ENCODE data around the gene MAGEE1. TPM values are rescaled to one million over a fixed set of nuclear protein-coding genes. Genes with fewer than 3 reads are reported as not detected.

Gene MAGEE1, protein sequence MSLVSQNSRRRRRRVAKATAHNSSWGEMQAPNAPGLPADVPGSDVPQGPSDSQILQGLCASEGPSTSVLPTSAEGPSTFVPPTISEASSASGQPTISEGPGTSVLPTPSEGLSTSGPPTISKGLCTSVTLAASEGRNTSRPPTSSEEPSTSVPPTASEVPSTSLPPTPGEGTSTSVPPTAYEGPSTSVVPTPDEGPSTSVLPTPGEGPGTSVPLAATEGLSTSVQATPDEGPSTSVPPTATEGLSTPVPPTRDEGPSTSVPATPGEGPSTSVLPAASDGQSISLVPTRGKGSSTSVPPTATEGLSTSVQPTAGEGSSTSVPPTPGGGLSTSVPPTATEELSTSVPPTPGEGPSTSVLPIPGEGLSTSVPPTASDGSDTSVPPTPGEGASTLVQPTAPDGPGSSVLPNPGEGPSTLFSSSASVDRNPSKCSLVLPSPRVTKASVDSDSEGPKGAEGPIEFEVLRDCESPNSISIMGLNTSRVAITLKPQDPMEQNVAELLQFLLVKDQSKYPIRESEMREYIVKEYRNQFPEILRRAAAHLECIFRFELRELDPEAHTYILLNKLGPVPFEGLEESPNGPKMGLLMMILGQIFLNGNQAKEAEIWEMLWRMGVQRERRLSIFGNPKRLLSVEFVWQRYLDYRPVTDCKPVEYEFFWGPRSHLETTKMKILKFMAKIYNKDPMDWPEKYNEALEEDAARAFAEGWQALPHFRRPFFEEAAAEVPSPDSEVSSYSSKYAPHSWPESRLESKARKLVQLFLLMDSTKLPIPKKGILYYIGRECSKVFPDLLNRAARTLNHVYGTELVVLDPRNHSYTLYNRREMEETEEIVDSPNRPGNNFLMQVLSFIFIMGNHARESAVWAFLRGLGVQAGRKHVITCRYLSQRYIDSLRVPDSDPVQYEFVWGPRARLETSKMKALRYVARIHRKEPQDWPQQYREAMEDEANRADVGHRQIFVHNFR
- polyA plus RNA-seq (ENCODE audit: insufficient read length in 4 of 4): 1 to 10 TPM; 5.9 to 6.6 (median 6.4) TPM

DNA sequence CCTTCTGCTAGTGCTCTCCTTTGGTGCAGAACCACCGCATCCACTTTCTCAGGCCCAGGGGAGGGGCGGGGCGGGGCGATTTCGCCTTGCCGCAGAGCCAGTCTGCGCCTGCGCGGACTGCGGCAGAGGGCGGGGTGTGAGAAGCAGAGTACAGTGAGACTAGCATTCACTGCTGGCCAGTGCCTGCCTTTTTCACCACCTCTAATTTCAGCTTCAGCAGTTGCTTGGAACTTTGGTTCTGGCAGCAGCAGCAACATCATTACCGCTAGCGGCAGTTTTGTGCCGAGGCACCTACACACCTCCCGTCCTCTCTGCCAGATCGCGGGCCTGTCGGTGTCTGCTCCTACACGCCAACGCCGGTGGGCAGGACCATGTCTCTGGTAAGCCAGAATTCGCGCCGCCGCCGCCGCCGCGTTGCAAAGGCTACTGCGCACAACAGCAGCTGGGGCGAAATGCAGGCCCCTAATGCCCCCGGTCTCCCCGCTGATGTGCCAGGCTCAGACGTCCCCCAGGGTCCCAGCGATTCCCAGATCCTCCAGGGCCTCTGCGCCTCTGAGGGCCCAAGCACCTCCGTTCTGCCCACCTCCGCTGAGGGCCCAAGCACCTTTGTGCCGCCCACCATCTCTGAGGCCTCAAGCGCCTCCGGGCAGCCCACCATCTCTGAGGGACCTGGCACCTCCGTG is at the start of gene MAGEE1:
TSS of gene MAGEE1 (plus strand) at position 151 of the 683 bp plus-strand sequence. CDS start at position 372, 221 bp downstream.
- peak; percentile 44 to 51 (median 48) for DNase-seq (ENCODE audit: low read depth in 4 of 4, low spot score in 3 of 4)

- no peak for DNase-seq (ENCODE audit: low read depth in 4 of 4, low spot score in 3 of 4)
Observed at GRCh38 chrX:76398970-76399369, 28.5 kb upstream of the MAGEE1 start.

DNA sequence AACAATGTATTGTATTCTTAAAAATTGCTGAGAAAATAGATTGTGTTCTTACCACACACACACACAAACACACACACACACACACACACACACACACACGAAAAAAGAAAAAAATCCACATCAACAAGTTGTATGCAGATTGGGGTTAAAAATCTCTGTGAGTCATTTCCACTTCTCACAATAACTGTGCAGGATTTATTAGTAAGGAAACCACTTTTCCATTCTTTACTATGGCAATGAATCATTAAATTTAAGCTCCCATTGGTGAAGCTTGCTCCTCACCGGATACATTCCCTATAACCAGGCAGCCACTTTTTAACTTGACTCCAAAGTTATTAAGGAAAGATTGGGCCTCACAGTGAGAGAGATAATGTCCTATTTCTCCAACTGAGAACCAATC is 19.7 kb upstream of the MAGEE1 start:
- no peak for DNase-seq (ENCODE audit: low read depth in 4 of 4, low spot score in 3 of 4)

DNA sequence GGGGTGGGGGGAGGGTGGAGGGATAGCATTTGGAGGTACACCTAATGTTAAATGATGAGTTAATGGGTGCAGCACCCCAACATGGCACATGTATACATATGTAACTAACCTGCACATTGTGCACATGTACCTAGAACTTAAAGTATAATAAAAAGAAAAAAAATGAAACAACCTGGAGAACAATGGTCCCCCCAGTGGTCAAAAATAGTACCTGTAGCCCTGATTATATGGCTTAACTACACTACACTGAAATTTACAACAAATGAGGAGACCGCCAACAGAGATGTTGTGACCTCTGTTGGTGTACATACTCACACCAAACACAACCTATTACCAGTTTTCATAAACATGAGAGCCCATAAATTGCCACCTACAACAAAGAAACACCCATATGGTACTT is 7.3 kb upstream of the MAGEE1 start:
- DNase-seq (ENCODE audit: low read depth in 4 of 4, low spot score in 3 of 4): no peak

- no peak for DNase-seq (ENCODE audit: low read depth in 4 of 4, low spot score in 3 of 4)
Observed at GRCh38 chrX:76428243-76429130, 977 bp downstream of the MAGEE1 start.

GRCh38 chrX:76433219-76433618 is 5.7 kb downstream of the MAGEE1 start:
- no peak for DNase-seq (ENCODE audit: low read depth in 4 of 4, low spot score in 3 of 4)

GRCh38 chrX:76434103-76434741 is 6.7 kb downstream of the MAGEE1 start:
- no peak for DNase-seq (ENCODE audit: low read depth in 4 of 4, low spot score in 3 of 4)

DNA sequence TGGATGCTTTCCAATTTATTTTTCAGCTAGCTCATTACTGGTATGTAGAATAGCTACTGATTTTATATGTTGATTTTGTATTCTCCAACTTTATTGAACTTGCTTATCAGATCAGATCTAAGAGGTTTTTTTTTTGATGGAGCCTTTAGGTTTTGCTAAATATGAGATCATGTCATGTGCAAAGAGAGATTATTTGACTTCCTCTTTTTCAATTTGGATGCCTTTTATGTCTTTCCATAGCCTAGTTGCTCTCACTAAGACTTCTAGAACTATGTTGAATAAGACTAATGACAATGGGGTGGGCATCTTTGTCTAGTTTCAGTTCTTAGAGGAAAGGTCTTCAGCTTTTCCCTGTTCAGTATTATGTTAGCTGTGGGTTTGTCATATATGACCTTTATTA is 11.7 kb downstream of the MAGEE1 start:
- DNase-seq (ENCODE audit: low read depth in 4 of 4, low spot score in 3 of 4): no peak

- no peak for DNase-seq (ENCODE audit: low read depth in 4 of 4, low spot score in 3 of 4)
Observed at GRCh38 chrX:76453737-76454406, 26.4 kb downstream of the MAGEE1 start.

- DNase-seq (ENCODE audit: low read depth in 4 of 4, low spot score in 3 of 4): no peak
Observed at GRCh38 chrX:76454456-76454927, 27.0 kb downstream of the MAGEE1 start.

GRCh38 chrX:76477353-76477752 is 49.8 kb downstream of the MAGEE1 start:
- DNase-seq (ENCODE audit: low read depth in 4 of 4, low spot score in 3 of 4): no peak
